ENCODE measurements around the gene UBASH3A.
A peak's percentile ranks its signal among the peaks of the same experiment; 100 is the strongest.
"Not testable (repeated sequence)": the region's sequence is repeated elsewhere in the genome, so short reads cannot be mapped to it uniquely, and the experiment has no call there.

UBASH3A gene

GRCh38 chr21:42453986-42454570, 50.4 kb downstream of the UBASH3A start:
- DNase-seq, result no peak

- no peak for DNase-seq
These were observed 51.1 kb downstream of the UBASH3A start for GRCh38 chr21:42454786-42455185.

DNA sequence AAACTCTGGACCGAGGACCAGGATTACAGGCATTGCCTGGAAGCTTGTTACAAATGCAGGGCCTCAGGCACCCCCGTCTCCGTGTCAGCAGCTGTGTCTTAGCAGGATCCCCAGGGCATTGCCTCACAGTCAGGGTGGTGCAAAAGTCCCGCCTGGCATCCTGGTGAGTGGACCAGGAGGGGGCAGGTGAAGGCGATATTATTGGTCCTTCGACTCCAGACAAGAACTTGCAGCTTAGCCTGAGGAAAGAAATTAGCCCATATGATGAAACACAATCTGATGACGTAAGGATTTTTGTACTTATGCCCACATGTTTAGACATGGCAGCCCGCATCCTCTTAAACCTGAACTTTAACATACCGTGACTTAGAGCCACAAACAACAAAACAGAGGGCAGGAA, 51.5 kb downstream of the UBASH3A start:
- no peak for DNase-seq

GRCh38 chr21:42455754-42456440, 52.2 kb downstream of the UBASH3A start:
- no peak for DNase-seq

DNA sequence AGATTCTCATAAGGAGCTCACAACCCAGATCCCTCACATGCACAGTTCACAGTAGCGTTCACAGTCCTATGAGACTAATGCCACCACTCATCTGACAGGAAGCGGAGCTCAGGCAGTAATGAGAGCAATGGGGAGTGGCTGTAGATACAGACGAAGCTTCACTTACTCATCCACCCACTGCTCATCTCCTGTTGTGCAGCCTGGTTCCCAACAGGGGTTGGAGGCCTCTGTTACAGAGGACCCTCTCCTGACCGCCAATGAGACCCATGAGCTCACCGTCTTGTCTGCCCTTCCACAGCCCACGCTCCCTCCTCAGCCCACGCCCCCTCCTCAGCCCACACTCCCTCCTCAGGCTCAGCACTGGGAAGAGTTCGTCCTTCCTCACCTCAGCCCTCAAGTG, 52.8 kb downstream of the UBASH3A start:
- DNase-seq, result no peak

GRCh38 chr21:42459082-42459460, 55.4 kb downstream of the UBASH3A start:
- DNase-seq, result no peak

GRCh38 chr21:42459546-42460215, 56.0 kb downstream of the UBASH3A start:
- peak; percentile 43 for DNase-seq

DNA sequence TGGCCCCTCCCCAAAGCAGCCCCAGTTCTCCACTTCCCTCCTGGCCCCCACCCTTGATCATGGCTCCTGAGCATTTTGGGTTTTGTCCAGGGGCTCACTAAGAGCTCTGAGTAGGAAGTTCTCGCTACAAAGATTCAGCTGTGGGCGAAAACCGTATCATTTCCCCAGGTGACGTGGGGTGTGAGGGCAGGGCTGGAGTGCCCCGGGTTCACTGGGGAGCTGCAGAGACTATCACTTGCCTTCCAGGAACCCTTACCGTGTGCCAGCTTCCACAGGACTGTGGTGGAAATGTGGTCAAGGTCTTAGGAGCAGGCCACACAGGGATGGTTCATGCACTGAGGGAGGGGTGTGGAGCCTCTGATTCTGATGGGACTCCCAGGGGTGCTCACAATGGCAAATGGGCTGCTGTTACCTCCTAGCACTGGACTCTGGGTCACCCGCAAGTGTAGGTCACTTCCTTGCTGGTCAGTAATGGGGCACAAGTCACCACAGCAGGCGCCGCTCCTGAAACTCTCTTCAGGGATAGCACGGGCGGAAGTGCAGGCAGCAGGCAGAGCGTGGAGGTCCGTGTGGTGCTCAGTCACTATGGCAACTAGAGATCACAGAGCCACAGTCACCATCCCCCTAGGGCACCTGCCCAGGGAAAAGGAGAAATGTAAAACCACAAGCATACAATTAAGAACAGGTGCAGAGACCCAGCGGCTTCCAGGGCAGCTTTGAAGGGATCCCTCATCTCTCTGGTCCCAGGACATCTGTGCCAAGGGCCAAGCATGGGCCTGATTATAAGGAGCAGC, 56.9 kb downstream of the UBASH3A start:
- DNase-seq, result peak; percentile 61

GRCh38 chr21:42461185-42461520, 57.5 kb downstream of the UBASH3A start:
- no peak for DNase-seq

- DNase-seq, result peak; percentile 49
These were observed 58.5 kb downstream of the UBASH3A start for GRCh38 chr21:42461881-42462877.

DNA sequence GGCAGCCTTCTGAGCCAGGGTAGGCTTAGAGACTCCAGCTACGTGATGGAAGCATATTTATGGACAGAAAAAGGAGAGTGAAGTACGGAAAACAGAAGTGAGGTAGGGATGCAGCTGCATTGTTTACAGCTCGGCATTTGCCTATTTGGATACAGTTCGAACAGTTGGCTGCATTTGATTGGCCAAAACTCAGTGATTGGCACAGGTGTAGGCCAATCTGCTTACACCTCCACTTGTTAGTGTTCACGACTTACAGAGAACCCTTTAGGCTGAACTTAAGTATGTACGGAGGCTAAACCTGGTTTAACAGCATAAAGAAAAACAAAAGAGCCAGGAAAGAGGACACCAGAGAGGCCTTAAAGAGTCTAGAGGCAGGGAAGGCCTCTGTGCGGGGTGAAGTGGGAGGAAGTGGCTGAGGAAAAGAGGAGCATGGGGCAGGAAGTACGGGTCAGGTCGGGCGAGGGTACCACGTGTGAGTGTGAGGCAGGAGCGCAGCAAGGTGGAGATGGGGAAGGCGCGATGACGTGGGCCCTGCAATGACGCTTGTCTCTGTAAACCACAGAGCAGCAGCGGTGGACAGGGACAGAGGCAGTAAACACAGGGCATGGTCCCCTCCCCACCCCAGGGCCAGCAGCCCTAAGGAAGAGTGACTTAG, 60.3 kb downstream of the UBASH3A start:
- DNase-seq, result peak; percentile 82

- DNase-seq, result peak; percentile 51
These were observed 61.5 kb downstream of the UBASH3A start for GRCh38 chr21:42465008-42465802.

DNA sequence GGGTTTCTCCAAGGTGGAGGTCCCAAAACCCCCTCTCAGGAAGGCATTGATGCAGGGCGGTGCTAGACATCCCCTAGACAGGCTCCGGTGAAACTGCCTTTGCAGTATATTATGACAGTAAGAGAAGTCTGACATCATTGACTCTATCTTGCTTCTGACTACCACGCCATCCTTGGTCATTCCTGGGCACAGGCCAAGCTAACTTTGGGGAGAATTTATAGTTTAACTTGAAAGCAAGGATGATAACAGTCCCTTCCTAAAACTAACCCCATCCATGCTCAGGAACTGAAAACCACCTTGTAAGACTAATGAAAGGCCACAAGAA, 62.1 kb downstream of the UBASH3A start:
- no peak for DNase-seq

DNA sequence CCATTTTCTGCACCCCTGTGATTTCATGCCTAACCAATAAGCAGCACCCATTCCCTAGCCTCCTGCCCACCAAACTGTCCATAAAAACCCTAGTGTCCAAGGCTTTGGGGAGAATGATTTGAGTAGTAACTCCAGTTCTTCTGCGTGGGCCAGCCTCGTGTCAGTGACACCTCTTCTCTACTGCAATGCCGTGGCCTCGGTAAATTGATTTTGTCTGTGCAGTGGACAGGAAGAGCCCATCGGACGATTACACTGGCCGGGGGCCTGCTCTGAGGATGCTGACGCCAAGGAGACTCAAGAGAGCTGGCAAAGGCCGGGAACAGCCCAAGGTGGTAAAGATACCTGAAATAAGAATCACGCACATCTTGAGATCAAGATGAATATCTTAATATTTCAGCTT, 63.0 kb downstream of the UBASH3A start:
- DNase-seq, result peak; percentile 32

GRCh38 chr21:42467140-42467983, 63.7 kb downstream of the UBASH3A start:
- DNase-seq, result peak; percentile 38

GRCh38 chr21:42468491-42469131, 64.9 kb downstream of the UBASH3A start:
- peak; percentile 35 for DNase-seq

DNA sequence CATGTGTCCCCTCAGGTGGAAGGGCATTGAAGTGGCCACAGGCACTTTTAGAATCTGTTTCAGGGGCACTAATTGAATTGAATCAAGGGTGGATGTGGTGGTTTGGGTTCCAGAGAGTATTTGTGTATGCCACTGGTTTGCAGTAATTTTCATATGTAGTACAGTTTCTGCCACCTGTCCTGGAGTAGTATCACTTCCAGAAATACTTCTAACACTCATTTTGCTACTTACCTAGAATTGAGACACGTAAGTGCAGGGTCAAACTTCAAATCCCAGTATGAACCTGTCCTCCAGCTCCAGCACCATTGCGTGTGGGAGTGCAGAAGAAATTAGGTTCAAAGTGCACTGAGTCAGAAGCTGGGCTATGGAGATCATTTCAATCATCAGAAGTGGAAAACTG, 65.6 kb downstream of the UBASH3A start:
- peak; percentile 1 for DNase-seq

GRCh38 chr21:42469726-42470125, 66.0 kb downstream of the UBASH3A start:
- DNase-seq, result not testable (repeated sequence)

DNA sequence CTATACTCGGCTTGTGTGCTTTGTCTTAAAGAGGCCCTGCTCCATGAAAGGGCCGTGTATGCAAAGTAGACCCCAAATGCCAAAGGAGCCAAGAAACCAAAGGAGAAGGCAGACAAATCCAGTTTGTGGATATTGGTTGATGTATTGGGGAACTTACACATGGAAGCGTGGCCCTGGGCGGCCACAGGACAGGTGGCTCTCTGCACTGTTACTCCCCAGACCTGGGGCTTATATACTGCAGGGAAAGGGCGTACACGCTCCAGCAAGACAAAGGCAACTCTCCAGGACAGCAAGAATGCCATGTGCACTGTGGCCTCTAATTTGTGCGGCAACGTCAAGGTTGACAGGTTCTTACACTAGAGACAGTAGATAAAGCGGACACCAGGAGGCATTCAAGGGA, 67.5 kb downstream of the UBASH3A start:
- DNase-seq, result no peak

All from activated CD8-positive, alpha-beta memory T cell treated with anti-CD3 and anti-CD28 coated beads, Interleukin-2, amount 50 U/mL, for 48 hours (primary cell).